IMR-90 (cell line): Measurements from ENCODE around the gene VNN1. TPM values are rescaled to one million over a fixed set of nuclear protein-coding genes. Genes with fewer than 3 reads are reported as not detected.

ENCODE experiments used
- ATAC-seq: fragments of 200-7000 bp; cut with Tn5 transposase; 2 replicates; pipeline ENCODE4 v1.9.1; 2020; ENCODE audit warnings: low read depth, mild to moderate bottlenecking, moderate library complexity
- BruUV-seq: library from RNA; stranded (reverse); fragments of 400-500 nt; replicated peaks from 2 replicates; lab custom pipeline; 2021; lab: Mats Ljungman, UMichigan
- CTCF ChIA-PET: fragments of 300-600 bp; formaldehyde crosslinking; extraction: SDS; loops from one replicate; lab custom pipeline; 2021; ENCODE audit warnings: antibody characterized with exemption; lab: Yijun Ruan, JAX
- POLR2A ChIA-PET: fragments of 300-600 bp; sonication (Branson Sonifier 250); formaldehyde crosslinking; loops from one replicate; lab custom pipeline; 2022; ENCODE audit warnings: antibody characterized with exemption; ENCODE audit not compliant: unreplicated experiment; lab: Charles Lee
- DNase-seq: peaks from one replicate; pipeline ENCODE4 v3.0.0; 2013
- H2AFZ ChIP-seq: replicated peaks from 2 replicates; pipeline ENCODE3; 2013; ENCODE audit warnings: low read length, mild to moderate bottlenecking; ENCODE audit not compliant: poor library complexity
- H2AK5ac ChIP-seq: 2 replicates; pipeline ENCODE4 v1.6.1; 2013; ENCODE audit warnings: low read depth, low read length, inconsistent platforms
- H2AK9ac ChIP-seq: replicated peaks from 2 replicates; pipeline ENCODE3; 2013; ENCODE audit warnings: mild to moderate bottlenecking, low read depth, low read length, moderate library complexity; ENCODE audit not compliant: poor library complexity
- H2BK120ac ChIP-seq: 2 replicates; pipeline ENCODE4 v1.6.1; 2013; ENCODE audit warnings: low read depth, low read length, inconsistent platforms
- H2BK15ac ChIP-seq: 3 replicates; pipeline ENCODE4 v1.6.1; 2013; ENCODE audit warnings: low read depth, low read length, inconsistent platforms
- H2BK20ac ChIP-seq: 2 replicates; pipeline ENCODE4 v1.6.1; 2013; ENCODE audit warnings: low read depth, mild to moderate bottlenecking, inconsistent platforms, low read length, moderate library complexity
- H2BK5ac ChIP-seq: 2 replicates; pipeline ENCODE4 v1.6.1; 2013; ENCODE audit warnings: mild to moderate bottlenecking, low read depth, low read length, inconsistent platforms; ENCODE audit not compliant: poor library complexity, severe bottlenecking
- H3K14ac ChIP-seq: replicated peaks from 2 replicates; pipeline ENCODE4 v1.6.1; 2013; ENCODE audit warnings: low read depth, low read length, inconsistent platforms
- H3K18ac ChIP-seq: 2 replicates; pipeline ENCODE4 v1.6.1; 2013; ENCODE audit warnings: low read depth, low read length, control low read depth
- H3K23ac ChIP-seq: 2 replicates; pipeline ENCODE4 v1.6.1; 2013; ENCODE audit warnings: low read depth, low read length, inconsistent platforms
- H3K27ac ChIP-seq: 2 replicates; pipeline ENCODE4 v1.5.1; 2013; ENCODE audit warnings: mild to moderate bottlenecking, control low read depth, low read length; ENCODE audit not compliant: insufficient read depth
- H3K27me3 ChIP-seq: 2 replicates; pipeline ENCODE4 v1.6.1; 2013; ENCODE audit warnings: low read length; ENCODE audit not compliant: control insufficient read depth, insufficient read depth
- H3K36me3 ChIP-seq: 2 replicates; pipeline ENCODE4 v1.6.1; 2013; ENCODE audit warnings: low read length, mixed read lengths; ENCODE audit not compliant: control insufficient read depth, insufficient read depth
- H3K4ac ChIP-seq: 2 replicates; pipeline ENCODE4 v1.6.1; 2013; ENCODE audit warnings: low read depth, low read length, inconsistent platforms
- H3K4me1 ChIP-seq: 2 replicates; pipeline ENCODE4 v1.6.1; 2013; ENCODE audit warnings: low read length, mixed read lengths; ENCODE audit not compliant: control insufficient read depth, insufficient read depth
- H3K4me2 ChIP-seq: 2 replicates; pipeline ENCODE4 v1.6.1; 2013; ENCODE audit warnings: low read depth, mild to moderate bottlenecking, control low read depth, low read length, moderate library complexity
- H3K4me3 ChIP-seq: 2 replicates; pipeline ENCODE4 v1.5.1; 2013; ENCODE audit warnings: low read depth, mild to moderate bottlenecking, control low read depth, low read length, moderate library complexity; ENCODE audit not compliant: insufficient read depth
- H3K56ac ChIP-seq: 2 replicates; pipeline ENCODE4 v1.6.1; 2013; ENCODE audit warnings: low read length, inconsistent platforms; ENCODE audit not compliant: insufficient read depth; ENCODE audit errors: extremely low read depth
- H3K79me1 ChIP-seq, 2 experiments: 2 replicates each; pipeline ENCODE4 v1.6.1; 2013; ENCODE audit warnings: low read length in 2 of 2, inconsistent platforms in 1 of 2, low read depth in 1 of 2
- H3K9ac ChIP-seq: 2 replicates; pipeline ENCODE4 v1.6.1; 2013; ENCODE audit warnings: low read depth, low read length, control low read depth
- H3K9me1 ChIP-seq: 2 replicates; pipeline ENCODE4 v1.6.1; 2013; ENCODE audit warnings: low read length, inconsistent platforms; ENCODE audit not compliant: insufficient read depth
- H3K9me3 ChIP-seq: 2 replicates; pipeline ENCODE4 v1.6.1; 2013; ENCODE audit warnings: low read length; ENCODE audit not compliant: control insufficient read depth, insufficient read depth
- H4K20me1 ChIP-seq: 2 replicates; pipeline ENCODE4 v1.6.1; 2013; ENCODE audit warnings: low read length, inconsistent platforms; ENCODE audit not compliant: insufficient read depth
- H4K5ac ChIP-seq: 2 replicates; pipeline ENCODE4 v1.6.1; 2013; ENCODE audit warnings: mild to moderate bottlenecking, low read depth, low read length, control low read depth
- H4K8ac ChIP-seq, 2 experiments: 2 replicates each; pipeline ENCODE4 v1.6.1; 2013; ENCODE audit warnings: low read depth in 2 of 2, low read length in 2 of 2, control low read depth in 1 of 2, inconsistent platforms in 1 of 2
- H4K91ac ChIP-seq: 2 replicates; pipeline ENCODE4 v1.6.1; 2013; ENCODE audit warnings: low read depth, low read length, inconsistent platforms; ENCODE audit not compliant: insufficient read depth
- CEBPB ChIP-seq: IDR thresholded peaks from 2 replicates; pipeline ENCODE4 v1.6.1; 2012; ENCODE audit warnings: low read depth, low read length, improper control_type of control experiment
- SMC3 ChIP-seq: fragments of 150-350 bp; IDR thresholded peaks from 2 replicates; pipeline ENCODE4 v1.6.1; 2016; ENCODE audit warnings: low read depth, mild to moderate bottlenecking, antibody characterized with exemption, low read length, moderate library complexity
- WGBS, 2 experiments: methylation state at CpG; one replicate each; pipeline versions ENCODE4 v1.1.5 to v1.1.7; 2013; ENCODE audit warnings: missing lambda C conversion rate in 2 of 2; ENCODE audit not compliant: insufficient read length in 1 of 2; ENCODE audit errors: extremely low coverage in 2 of 2; 5-methylcytosine and 5-hydroxymethylcytosine counted together
- dilution Hi-C: fragments of 300-500 bp; cut with HindIII; formaldehyde crosslinking; loops from one replicate; pipeline ENCODE4 v1.14.3; 2018; ENCODE audit warnings: low sequenced_read_pairs; ENCODE audit not compliant: unreplicated experiment
- in situ Hi-C: fragments of 300-500 bp; cut with MboI; formaldehyde crosslinking; loops from 3 replicates; pipeline ENCODE4 v1.14.3; 2019; ENCODE audit warnings: low sequenced_read_pairs, inconsistent platforms, mixed read lengths
- intact Hi-C: fragments of 100-400 bp; cut with micrococcal nuclease; formaldehyde crosslinking; loops from 2 replicates; pipeline ENCODE4 v1.10.0; 2022
- polyA plus RNA-seq, 3 experiments: library from polyadenylated mRNA; depleted of rRNA; stranded (reverse); fragments of >200 nt; gene quantifications; 2 replicates each; pipeline ENCODE4 v1.2.3, GENCODE V29; 2012; ENCODE audit warnings: low replicate concordance in 1 of 3
- total RNA-seq: library from RNA; depleted of rRNA; stranded (reverse); fragments of >200 nt; gene quantifications from 2 replicates; pipeline ENCODE4 v1.2.3, GENCODE V29; 2012

Gene VNN1
- total and polyA plus RNA-seq, 2 of the 4 experiments (the other 2 are of a cell fraction) = 0.07 TPM; not detected in 1

DNA sequence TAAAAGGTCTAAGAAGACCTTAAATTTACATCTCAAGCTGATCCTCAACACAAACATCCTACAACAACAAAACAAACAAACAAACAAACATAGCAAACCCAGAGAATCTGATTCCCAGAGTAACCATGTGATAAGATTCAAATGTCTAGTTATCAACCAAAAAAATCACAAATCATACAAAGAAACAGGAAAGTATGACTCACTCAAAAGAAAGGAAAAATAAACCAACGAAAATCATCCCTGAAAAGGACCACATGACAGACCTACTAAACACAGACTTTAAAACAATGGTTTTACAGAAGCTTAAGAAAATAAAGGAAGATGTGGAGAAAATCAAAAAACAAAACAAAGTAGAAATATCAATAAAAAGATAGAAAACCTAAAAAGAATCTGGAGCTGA lies 18.1 kb downstream of the VNN1 start:
- ATAC-seq = no peak
- no peak overlapping the region for H2AK9ac ChIP-seq
- H3K4me2 ChIP-seq = no peak overlapping the region

More for the DNA sequence above, 18.1 kb downstream of the VNN1 start:
- Histone ChIP-seq H3K27me3 (peaks cover 3% of the 10 kb centered on the region), H4K5ac (no peak overlapping the region), H3K4me3 (no peak overlapping the region), H2BK5ac (no peak overlapping the region), H4K20me1 (no peaks in the 10 kb centered on the region), H2BK20ac (no peak overlapping the region), H3K18ac (no peak overlapping the region), H3K14ac (no peak overlapping the region), H2BK15ac (no peak overlapping the region), H3K27ac (no peak overlapping the region), H2BK120ac (no peak overlapping the region), H3K56ac (no peak overlapping the region), H2AK5ac (no peak overlapping the region), H3K36me3 (no peaks in the 10 kb centered on the region), H3K23ac (no peak overlapping the region), H3K9me3 (0 out of 2 replicates have a peak, but pooled peaks cover 3% of the 10 kb centered on the region), H4K8ac (no peak overlapping the region), H3K79me1 (no peaks in the 10 kb centered on the region), H4K91ac (no peak overlapping the region), H3K4me1 (no peaks in the 10 kb centered on the region), H3K9ac (no peak overlapping the region), H3K9me1 (no peaks in the 10 kb centered on the region), H3K4ac (no peak overlapping the region), H2AFZ (no peak overlapping the region)
- intact Hi-C loops = no loop called here
- TF ChIP-seq CEBPB (no peak), SMC3 (no peak)
- DNase-seq = no peak
- ChIA-PET POLR2A (no interaction called here), CTCF (interaction anchor here (1.9 kb wide), 1 partner anchor 26 kb away, joined by 5 read pairs; no protein-coding TSS in a partner anchor)
- no CpG with 5 or more reads among the region's 1 CpG for WGBS, 2 experiments
- in situ Hi-C loops = no loop called here
- dilution Hi-C loops = no loop called here
- BruUV-seq = no TSS peak
